Mesenteric fat pad (tissue), 1 donor: ENCODE measurements around the gene CDR2L. TPM values are rescaled to one million over a fixed set of nuclear protein-coding genes. Genes with fewer than 3 reads are reported as not detected.
"Not testable (repeated sequence)": the region's sequence is repeated elsewhere in the genome, so short reads cannot be mapped to it uniquely, and the experiment has no call there.

Experiments used
- DNase-seq: peaks from one replicate; pipeline ENCODE4 v3.0.0-alpha.2; 2020; ENCODE audit warnings: low spot score
- total RNA-seq: library from RNA; stranded (reverse); fragmentation: NEBNext Ultra II Directional; extraction: Animal tissue kit (Norgen Biotek cat#: 25700); gene quantifications from one replicate; pipeline ENCODE4 v1.2.1, GENCODE V29; 2021
- donor health status: DM: yes; HTN: yes; CAD: no.

CDR2L gene
- total RNA-seq, 1 donor from 2014 or later: 29.9 TPM

DNA sequence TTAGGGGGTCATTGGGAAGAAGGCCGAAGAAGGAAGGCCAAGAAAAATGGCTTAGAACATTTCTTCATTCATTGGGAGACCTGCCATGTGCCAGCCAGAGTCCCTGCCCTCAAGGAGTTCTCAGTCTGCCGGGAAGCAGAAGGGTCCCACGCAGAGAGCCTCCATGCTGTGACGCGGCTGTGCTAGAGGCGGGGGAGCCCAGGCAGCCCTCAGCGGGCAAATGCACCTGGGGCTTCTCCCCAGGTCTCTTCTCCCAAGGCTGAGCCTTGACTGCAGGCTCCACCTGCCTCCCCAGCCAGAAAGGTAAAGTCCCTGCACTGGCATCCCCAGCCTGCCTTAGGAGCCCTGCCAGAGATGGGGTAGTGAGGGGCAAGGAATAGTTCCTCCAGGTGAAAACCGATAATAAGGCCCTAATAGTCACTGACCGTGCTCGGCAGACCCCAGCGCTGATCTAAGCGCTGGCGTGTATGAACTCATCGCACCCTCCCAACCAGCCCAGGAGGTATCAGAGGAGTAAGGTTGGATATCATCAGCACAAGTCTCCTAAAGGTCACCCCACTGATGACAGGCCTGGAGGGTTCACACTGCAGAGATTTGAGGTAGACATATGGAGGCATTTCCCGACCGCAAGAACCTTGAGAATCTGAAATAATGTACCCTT is 6.0 kb upstream of the CDR2L start:
- DNase-seq: no peak

DNA sequence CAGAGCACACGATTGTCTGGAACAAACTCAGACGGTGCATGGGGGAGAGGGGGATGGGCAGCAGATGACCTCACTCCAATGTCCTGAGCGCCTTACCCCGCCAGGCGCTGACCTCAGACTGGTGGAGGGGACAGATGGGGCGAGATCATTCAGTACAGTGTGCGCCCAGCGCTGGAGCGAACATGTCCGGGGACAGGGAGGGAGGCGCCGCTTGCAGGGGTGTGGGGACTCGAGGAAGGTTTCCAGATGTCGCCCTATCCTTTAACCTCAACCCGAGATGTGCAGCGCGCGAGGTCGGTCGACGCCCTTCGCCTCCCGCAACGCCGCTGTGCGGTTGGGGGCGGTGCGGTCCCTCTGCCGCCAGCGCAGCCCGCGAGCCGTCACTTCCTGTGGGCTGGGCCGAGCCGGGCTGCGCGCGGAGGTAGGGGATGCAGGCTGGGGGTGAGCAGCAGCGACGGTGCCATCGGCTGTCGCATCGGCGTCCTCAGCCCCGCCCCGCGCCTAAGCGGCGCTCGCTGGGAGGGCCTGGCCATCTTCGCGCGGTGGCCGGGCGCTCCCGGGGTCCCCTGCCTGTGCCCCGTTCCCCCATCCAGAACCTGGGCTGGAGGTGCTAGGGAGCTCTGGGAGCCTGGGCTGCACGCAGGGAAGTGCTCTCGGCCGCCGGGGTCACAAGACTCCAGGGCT is 5.3 kb upstream of the CDR2L start:
- no peak for DNase-seq

DNA sequence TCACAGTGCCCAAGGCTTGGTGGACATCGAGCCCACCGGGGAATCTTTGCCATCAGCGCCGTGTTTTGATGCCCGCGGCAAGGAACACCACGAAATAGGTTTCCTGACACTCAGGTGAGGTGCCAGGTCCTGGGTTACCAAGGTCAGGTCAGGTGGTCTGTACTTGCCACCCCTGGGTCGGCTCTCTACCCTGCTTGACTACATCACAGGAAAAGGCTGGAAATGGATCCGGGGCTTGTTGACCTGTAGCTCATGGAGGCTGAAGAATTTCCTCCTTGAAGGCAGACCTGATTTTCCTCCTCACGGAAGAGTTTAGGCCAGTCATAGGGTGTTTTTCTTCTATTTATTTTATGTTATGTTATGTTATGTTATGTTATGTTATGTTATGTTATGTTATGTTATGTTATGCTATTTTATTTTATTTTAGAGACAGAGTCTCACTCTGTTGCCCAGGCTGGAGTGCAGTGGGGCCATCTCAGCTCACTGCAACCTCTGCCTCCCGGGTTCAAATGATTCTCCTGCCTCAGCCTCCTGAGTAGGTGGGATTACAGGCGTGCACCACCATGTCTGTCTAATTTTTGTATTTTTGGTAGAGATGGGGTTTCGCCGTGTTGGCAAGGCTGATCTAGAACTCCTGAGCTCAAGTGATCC is 4.6 kb upstream of the CDR2L start:
- DNase-seq: not testable (repeated sequence)

DNA sequence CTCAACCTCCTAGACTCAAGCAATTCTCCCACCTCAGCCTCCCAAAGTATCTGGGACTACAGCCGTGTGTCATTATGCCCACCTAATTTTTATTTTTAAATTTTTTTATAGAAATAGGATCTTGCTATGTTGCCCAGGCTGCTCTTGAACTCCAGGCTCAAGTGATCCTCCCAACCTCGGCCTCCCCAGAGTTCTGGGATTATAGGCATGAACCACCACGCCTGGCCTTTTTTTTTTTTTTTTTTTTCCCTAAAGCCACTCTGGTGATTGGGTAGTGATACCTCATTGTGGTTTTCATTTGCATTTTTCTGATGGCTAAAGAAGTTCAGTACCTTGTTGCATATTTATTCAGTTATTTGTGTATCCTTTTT is 1.2 kb upstream of the CDR2L start:
- no peak for DNase-seq

DNA sequence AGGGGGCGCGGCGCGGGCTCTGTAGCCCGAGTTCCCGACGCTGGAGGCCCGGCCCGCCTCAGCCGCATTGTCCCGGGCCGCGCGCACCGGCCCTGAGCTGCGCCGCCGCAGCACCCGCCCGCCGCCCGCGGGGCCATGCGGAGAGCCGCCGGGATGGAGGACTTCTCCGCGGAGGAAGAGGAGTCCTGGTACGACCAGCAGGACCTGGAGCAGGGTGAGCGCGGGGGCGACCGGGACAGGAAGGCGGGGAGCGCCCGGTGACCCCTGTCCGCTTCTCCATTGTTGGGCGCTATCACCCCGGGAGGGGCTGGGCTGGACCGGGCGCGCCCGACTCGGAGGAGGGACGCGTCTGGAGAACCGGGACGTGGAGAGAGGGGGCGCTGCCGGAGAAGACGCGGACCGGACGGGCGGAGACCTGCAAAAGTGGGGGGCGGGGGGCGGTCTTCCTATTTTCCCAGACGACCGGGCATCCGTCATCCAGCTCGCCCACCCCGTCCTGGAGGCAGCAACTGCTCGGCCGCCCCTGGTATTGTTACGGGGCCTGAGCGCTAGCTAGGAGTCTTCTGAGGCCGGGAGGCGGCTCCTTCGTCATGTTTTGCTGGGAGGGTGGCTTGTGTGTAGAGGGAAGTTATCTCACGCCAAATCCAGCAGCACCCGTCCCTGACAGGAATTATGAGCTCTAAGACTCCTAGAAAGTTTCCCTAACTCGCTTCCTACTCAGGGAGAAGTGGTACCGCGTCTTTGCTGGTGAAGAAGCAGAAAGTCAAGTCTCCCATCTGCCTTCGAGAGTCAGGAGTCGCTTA is 678 bp downstream of the CDR2L start:
- peak; percentile 96 for DNase-seq

DNA sequence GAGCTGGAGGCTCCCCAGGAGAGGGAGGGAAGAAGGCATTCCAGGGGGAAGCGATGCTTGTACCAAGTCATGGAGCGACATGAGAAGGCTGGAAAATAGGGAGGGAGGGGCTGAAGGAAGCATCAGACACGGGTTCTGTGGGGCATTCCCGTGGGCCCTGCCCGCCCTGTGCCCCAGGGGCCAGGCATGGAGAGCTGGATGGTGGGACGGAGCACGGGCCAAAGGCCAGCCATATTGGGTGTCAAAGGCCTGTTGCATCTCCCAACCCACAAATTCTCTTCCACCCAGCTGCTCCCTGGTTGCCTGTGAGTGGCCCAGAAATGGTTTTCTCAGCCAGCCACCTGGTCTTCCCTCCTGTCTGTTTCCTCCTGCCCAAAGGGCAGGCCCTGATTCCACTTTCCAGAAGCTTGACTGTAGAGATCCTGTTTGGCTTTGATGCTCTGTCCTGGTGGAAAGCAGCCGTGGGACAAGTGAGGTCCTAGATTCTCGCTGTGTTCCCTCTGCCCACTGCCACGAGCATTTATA is 3.2 kb downstream of the CDR2L start:
- no peak for DNase-seq

DNA sequence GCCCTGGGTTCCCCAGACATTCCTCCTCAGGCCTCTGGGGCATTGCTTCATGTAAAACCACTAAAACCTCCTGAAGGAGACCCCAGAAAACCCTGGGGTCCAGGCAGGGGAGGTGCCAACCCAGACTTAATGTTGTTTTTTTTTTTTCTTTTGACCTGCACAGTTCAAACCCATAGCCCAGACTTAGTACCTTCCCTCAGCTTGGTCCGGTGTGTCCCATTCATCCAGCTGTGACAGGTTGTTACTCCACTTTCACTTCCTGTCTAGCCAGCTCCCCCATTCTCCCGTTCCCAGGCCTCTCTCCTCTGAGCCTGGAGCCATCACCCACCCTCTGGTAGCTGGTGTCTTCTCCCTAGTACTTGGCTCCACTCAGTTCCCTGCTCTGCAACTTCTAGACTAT is 4.8 kb downstream of the CDR2L start:
- no peak for DNase-seq

DNA sequence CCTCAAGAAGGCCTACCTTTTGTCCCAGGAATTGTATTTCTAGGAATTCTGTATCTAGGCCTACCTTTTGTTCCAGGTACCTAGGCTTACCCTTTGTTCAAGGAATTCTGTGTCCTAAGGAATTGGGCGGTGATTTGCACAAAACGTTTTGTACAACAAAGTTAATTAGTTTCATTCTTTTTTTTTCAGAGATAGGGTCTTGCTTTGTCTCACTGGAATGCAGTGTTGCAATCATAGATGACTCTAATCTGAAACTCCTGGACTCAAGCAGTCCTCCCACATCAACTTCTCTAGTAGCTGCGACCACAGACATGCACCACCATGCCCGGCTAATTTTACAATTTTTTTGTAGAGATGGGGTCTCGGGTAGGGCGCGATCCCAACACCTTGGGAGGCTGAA is 7.0 kb downstream of the CDR2L start:
- DNase-seq: no peak

DNA sequence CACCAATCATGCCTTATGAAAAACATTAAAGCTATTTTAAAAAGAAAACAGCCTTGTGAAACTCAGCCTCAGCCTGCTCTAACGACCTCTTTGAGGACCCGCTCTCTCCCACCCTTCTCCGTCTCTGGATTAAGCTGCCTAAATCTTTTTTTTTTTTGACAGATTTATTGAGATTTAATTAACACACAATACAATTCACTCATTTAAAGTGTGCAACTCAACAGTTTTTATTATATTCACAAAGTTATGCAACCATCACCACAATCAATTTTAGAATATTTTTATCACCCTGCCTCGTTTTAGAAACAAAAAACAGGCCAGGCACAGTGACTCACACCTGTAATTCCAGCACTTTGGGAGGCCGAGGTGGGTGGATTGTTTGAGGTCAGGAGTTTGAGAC is 8.4 kb downstream of the CDR2L start:
- DNase-seq: no peak

DNA sequence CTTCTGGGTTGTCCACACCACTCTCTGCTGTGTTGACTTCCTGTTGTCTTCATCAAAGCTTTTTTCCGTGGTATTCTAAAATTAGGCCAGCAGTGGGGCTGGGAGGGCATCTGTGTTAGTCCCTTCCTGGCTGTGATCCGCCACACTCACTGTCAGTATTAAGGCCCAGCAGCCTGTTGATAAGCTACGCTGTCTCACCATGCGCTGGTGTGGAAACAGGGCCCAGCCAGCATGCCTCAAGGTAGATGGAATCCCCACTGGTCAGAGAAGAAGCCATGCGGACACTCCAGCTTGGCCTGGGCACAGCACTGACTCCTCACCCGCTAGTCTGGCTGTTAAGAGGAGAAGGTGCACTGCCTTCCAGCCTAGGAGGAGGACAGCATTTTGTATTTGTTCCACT is 11.4 kb downstream of the CDR2L start:
- no peak for DNase-seq

DNA sequence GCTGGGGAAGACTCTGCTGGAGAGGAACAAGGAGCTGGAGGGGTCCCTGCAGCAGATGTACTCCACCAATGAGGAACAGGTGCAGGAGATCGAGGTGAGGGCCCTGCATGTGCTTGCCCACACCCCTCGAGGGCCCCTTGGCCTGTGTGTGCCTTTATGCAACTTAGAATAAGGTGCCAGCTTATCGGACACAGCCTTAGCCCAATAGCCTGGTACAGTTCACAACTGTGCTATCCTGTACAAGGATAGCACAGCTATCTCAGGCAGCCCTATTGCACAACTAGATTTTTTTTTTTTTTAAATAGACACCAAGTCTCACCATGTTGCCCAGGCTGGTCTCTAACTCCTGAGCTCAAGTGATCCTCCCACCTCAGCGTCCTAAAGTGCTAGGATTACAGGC is 12.1 kb downstream of the CDR2L start:
- no peak for DNase-seq

DNA sequence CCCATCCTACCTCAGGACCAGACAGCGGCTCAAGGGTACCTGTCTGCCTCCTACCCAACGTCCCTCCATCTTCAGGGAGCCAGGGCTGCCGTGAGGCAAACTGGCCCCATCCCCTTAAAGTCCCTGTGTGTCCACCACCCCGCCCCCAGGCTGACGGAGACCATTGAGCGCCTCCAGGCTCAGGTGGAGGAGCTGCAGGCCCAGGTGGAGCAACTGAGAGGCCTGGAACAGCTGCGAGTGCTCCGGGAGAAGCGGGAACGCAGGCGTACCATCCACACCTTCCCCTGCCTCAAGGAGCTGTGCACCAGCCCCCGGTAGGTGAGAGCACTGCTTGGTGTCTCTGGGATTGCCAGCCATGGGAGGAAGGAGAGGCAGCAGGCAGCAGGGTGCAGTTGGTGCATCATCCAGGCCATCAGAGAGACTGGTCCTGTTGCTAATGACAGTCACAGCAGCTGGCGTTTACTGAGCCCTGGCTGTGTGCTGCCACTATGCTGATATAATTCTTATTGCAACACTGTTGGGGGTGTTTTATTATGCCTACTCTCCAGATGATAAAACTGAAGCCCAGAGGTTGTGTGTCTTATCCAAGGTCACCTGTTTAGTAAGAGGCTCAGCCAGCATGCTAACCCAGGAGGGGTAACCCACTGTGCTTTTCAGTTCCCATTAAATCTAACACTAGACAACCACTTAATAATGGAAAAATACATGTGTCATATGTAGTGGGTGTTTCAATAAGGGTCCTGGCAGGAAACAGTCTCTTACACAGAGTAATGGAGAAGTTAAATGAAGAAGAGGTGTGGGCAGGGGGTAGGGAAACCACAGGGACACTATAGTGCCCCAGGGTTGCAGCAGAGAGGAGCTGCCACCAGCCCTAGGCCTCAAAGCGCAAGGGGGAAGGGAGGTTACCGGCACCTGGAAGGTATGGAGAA is 14.7 kb downstream of the CDR2L start:
- DNase-seq: no peak

DNA sequence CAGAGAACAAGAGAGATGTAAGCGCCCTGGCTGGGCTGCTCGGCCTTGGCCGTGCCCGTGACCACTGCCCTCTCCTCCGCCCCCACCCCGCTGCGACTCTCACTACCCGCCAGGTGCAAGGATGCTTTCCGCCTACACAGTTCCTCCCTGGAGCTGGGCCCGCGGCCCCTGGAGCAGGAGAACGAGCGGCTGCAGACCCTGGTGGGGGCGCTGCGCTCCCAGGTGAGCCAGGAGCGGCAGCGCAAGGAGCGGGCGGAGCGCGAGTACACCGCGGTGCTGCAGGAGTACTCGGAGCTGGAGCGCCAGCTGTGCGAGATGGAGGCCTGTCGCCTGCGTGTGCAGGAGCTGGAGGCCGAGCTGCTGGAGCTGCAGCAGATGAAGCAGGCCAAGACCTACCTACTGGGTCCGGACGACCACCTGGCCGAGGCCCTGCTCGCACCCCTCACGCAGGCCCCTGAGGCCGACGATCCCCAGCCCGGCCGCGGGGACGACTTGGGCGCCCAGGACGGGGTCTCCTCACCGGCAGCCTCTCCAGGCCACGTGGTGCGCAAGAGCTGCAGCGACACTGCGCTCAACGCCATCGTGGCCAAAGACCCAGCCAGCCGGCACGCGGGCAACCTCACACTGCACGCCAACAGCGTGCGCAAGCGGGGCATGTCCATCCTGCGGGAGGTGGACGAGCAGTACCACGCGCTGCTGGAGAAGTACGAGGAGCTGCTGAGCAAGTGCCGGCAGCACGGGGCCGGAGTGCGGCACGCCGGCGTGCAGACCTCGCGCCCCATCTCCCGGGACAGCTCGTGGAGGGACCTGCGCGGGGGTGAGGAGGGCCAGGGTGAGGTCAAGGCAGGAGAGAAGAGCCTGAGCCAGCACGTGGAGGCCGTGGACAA is 15.9 kb downstream of the CDR2L start:
- no peak for DNase-seq

DNA sequence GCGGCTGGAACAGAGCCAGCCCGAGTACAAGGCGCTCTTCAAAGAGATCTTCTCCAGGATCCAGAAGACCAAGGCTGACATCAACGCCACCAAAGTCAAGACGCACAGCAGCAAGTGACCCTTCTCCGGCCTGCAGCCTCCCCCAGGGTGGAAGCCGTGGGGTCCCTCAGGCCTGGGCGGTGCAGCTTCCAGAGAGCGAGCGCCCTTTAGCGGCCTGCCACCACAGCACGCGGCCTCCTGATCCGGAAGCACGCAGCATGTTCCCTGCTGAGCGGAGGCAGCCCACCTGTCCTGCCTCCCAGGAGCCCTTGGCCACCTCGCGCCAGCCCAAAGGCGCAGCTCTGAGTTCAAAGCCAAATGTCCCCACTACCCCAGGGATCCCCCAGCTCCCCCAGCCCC is 16.5 kb downstream of the CDR2L start:
- DNase-seq: no peak

DNA sequence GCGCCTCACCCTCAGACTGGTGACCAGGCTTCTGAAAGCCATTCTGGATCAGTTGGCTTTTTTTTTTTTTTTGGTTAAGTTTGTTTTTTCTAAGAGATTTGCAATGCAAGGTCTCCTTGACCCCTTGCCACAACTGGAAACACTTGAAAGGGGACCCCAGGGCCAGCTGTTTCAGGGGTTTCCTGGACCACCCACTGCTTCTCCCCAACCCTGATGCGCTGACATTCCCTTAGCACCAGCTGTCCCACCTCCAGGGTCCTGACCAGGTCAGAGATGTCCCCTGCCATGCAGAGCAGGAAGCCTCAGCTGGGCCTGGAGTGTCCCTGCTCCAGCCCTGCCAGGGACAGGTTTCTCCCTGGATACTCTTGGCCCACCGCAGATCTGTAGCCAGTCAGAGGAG is 16.9 kb downstream of the CDR2L start:
- no peak for DNase-seq

DNA sequence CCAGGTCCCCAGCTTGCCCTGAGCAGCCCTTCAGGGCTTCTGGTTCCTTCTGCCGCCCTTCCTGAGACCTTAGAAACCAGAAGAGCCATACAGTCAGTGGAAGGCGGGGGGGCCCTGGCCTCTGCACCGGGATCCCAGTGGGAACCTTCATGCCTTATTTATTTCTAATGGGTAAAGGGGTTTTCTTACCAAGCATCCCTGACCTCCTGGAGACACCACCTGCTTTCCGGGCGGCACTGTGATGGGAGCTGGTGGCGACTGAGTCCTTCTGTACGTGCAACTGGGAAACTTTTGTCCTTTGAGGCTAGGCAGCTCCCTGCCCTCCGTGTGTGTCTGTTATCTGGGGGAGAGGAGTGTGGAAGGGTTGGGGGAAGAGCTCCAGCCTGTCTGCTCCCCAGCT is 17.9 kb downstream of the CDR2L start:
- no peak for DNase-seq

DNA sequence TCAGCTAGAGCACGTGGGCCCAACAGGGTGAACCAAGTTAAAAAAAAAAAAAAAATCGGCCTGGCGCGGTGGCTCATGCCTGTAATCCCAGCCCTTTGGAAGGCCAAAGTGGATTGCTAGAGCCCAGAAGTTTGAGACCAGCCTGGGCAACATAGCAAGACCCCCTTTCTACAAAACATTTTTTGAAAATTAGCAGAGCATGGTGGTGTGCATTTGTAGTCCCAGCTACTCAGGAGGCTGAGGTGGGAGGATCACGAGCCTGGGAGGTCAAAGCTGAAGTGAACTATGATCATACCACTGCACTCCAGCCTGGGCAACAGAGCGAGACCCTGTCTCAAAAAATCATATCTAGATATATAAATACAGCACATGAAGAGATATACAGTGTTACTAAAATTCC is 18.7 kb downstream of the CDR2L start:
- not testable (repeated sequence) for DNase-seq

DNA sequence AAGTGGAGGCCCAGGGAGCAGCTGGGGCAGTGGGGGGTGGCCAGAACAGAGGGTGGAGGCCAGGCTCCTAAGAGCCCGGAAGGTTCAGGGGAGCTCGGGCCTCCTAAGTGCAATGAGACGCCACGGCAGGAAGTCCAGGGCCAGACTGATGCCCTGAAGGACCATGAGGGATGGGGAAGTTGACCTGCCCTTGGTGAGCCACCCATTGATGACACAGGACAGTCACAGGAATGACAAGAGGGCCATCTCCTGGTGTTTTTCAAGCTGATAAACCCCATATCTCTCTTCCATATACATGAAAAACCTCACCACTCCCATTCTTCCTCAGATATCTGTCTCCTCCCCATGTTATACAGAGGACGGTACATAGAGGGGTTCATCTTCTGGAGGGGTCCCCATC is 19.2 kb downstream of the CDR2L start:
- DNase-seq: no peak

DNA sequence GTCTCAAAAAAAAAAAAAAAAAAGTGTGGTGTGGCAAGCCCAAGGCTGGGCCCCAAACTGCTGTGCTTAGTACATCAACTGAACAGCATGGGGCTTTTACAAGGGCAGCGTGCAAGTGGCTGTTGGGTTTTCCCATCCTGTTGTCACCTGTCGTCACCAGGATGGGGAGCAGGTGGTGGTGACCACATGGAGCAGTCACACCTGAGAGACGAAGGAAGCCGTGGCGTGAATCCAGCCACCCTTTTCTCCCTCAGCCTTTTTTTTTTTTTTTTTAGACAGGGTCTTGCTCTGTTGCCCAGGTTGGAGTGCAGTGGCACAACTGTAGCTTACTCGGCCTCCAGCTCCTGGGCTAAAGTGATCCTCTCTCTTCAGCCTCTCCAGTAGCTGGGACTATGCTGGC is 20.9 kb downstream of the CDR2L start:
- no peak for DNase-seq
